Ascending aorta (tissue), 2 donors: ENCODE results near the gene OR6N1. TPM values are rescaled to one million over a fixed set of nuclear protein-coding genes. Genes with fewer than 3 reads are reported as not detected.

ENCODE experiments used
- DNase-seq, 2 donors: peaks; one replicate each; pipeline ENCODE4 v3.0.0-alpha.2; 2019; ENCODE audit warnings: low spot score in 2 of 2
- H3K27ac ChIP-seq, 2 donors: fragments of 200-600 bp; sonication (generic); one replicate each; pipeline ENCODE4 v1.5.1; 2016 to 2017; ENCODE audit warnings: mild to moderate bottlenecking in 1 of 2
- H3K27me3 ChIP-seq: fragments of 200-600 bp; sonication (generic); one replicate; pipeline ENCODE4 v1.5.1; 2017
- H3K36me3 ChIP-seq, 2 donors: fragments of 200-600 bp; sonication (generic); one replicate each; pipeline ENCODE4 v1.5.1; 2016
- H3K4me1 ChIP-seq, 2 donors: fragments of 200-600 bp; sonication (generic); one replicate each; pipeline ENCODE4 v1.5.1; 2016 to 2017; ENCODE audit warnings: mild to moderate bottlenecking in 1 of 2
- H3K4me3 ChIP-seq, 2 donors: fragments of 200-600 bp; sonication (generic); one replicate each; pipeline ENCODE4 v1.5.1; 2016 to 2017; ENCODE audit warnings: mild to moderate bottlenecking in 1 of 2
- H3K9me3 ChIP-seq, 2 donors: fragments of 200-600 bp; sonication (generic); one replicate each; pipeline ENCODE4 v1.5.1; 2016
- intact Hi-C: fragments of 100-400 bp; cut with DNase I; formaldehyde crosslinking; loops from one replicate; pipeline ENCODE4 v1.15.1; 2023
- total RNA-seq: library from RNA; depleted of rRNA; stranded (reverse); fragments of >200 nt; gene quantifications from one replicate; pipeline ENCODE4 v1.1.0, GENCODE V29; 2016
- TF ChIP-seq, protein P1 (sequence below), 3 experiments: fragments of 200-600 bp in 2 of 3; fragments of 450-650 bp in 1 of 3; sonication (generic) in 2 of 3; IDR thresholded peaks; one replicate each; pipeline ENCODE4 v1.5.1; 2016 to 2019; ENCODE audit warnings: antibody characterized with exemption in 3 of 3, mild to moderate bottlenecking in 1 of 3, moderate library complexity in 1 of 3

The OR6N1 gene
- total RNA-seq, 1 donor from 2014 or later: not detected

DNA sequence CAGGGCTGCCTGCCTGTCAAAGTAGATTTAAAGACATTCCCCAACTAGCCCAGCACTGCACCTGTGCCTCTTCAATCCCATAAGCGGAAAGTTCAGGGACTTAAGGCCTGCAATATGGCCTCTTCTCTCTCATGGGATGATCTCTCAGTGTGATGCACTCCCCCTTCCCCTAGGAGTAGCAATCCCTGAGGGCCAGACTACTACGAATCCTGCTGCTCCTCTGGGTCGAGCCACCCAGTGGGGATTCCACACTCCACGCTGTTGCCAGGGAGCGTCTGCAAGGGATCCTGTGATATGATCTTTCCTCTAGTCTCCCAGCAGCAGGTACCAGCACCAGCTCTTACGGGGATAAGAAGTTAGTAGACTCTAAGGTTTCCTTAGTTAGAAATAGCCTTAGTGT lies 22.3 kb upstream of the OR6N1 start:
- no peak for DNase-seq
- TF ChIP-seq, protein P1, sequence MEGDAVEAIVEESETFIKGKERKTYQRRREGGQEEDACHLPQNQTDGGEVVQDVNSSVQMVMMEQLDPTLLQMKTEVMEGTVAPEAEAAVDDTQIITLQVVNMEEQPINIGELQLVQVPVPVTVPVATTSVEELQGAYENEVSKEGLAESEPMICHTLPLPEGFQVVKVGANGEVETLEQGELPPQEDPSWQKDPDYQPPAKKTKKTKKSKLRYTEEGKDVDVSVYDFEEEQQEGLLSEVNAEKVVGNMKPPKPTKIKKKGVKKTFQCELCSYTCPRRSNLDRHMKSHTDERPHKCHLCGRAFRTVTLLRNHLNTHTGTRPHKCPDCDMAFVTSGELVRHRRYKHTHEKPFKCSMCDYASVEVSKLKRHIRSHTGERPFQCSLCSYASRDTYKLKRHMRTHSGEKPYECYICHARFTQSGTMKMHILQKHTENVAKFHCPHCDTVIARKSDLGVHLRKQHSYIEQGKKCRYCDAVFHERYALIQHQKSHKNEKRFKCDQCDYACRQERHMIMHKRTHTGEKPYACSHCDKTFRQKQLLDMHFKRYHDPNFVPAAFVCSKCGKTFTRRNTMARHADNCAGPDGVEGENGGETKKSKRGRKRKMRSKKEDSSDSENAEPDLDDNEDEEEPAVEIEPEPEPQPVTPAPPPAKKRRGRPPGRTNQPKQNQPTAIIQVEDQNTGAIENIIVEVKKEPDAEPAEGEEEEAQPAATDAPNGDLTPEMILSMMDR (IDR thresholded peaks at IDR 0.05): no peak
- H3K4me1 ChIP-seq: no peaks in the 10 kb centered on the region
- no peaks in the 10 kb centered on the region for H3K27me3 ChIP-seq
- H3K9me3 ChIP-seq: no peaks in the 10 kb centered on the region
- no peak overlapping the region for H3K4me3 ChIP-seq
- H3K27ac ChIP-seq: no peak overlapping the region
- H3K36me3 ChIP-seq: no peaks in the 10 kb centered on the region
- intact Hi-C loops: no loop called here

- Histone ChIP-seq H3K9me3 (no peaks in the 10 kb centered on the region), H3K27ac (no peak overlapping the region), H3K4me1 (no peaks in the 10 kb centered on the region), H3K36me3 (no peaks in the 10 kb centered on the region), H3K4me3 (no peak overlapping the region), H3K27me3 (no peaks in the 10 kb centered on the region)
- intact Hi-C loops: no loop called here
- no peak for DNase-seq
- TF ChIP-seq, protein P1 (IDR thresholded peaks at IDR 0.05): no peak
Observed at GRCh38 chr1:158793604-158794003, 21.6 kb upstream of the OR6N1 start.

GRCh38 chr1:158781104-158781503 lies 9.1 kb upstream of the OR6N1 start, which contains the start of gene OR6N2:
TSS of gene OR6N2 (minus strand) at chr1:158781204. CDS start at chr1:158777635, 3,569 bp downstream.
- TF ChIP-seq, protein P1 (IDR thresholded peaks at IDR 0.05): no peak

GRCh38 chr1:158754420-158754819 lies 17.6 kb downstream of the OR6N1 start, which contains the start of gene OR6K6:
TSS of gene OR6K6 (plus strand) at chr1:158754720. CDS start at chr1:158754888, 168 bp downstream.
- no peaks in the 10 kb centered on the region for H3K36me3 ChIP-seq

More at GRCh38 chr1:158781104-158781503, 9.1 kb upstream of the OR6N1 start, which contains the start of gene OR6N2:
- Histone ChIP-seq H3K9me3 (no peaks in the 10 kb centered on the region), H3K27me3 (no peaks in the 10 kb centered on the region), H3K4me1 (no peaks in the 10 kb centered on the region), H3K27ac (no peak within 1 kb of the TSS), H3K36me3 (no peaks in the 10 kb centered on the region), H3K4me3 (no peak within 1 kb of the TSS)
- intact Hi-C loops: no loop called here
- no peak for DNase-seq

GRCh38 chr1:158752155-158752712 lies 19.8 kb downstream of the OR6N1 start:
- Histone ChIP-seq H3K9me3 (no peaks in the 10 kb centered on the region), H3K4me1 (no peaks in the 10 kb centered on the region), H3K36me3 (no peaks in the 10 kb centered on the region), H3K27me3 (no peaks in the 10 kb centered on the region), H3K27ac (no peak overlapping the region), H3K4me3 (no peak overlapping the region)
- no peak for DNase-seq
- TF ChIP-seq, protein P1 (IDR thresholded peaks at IDR 0.05): no peak
- intact Hi-C loops: no loop called here

More at GRCh38 chr1:158754420-158754819, 17.6 kb downstream of the OR6N1 start, which contains the start of gene OR6K6:
- no peaks in the 10 kb centered on the region for H3K9me3 ChIP-seq
- H3K4me3 ChIP-seq: no peak within 1 kb of the TSS
- H3K4me1 ChIP-seq: no peaks in the 10 kb centered on the region
- no peak within 1 kb of the TSS for H3K27ac ChIP-seq
- TF ChIP-seq, protein P1 (IDR thresholded peaks at IDR 0.05): no peak
- no peak for DNase-seq
- intact Hi-C loops: no loop called here
- no peaks in the 10 kb centered on the region for H3K27me3 ChIP-seq
